RPMI7951 (cell line): ENCODE measurements around the gene GPRASP2. TPM values are rescaled to one million over a fixed set of nuclear protein-coding genes. Genes with fewer than 3 reads are reported as not detected.
"Not testable (repeated sequence)": the region's sequence is repeated elsewhere in the genome, so short reads cannot be mapped to it uniquely, and the experiment has no call there.

Experiments
- DNase-seq: peaks from one replicate; pipeline ENCODE4 v3.0.0-alpha.2; 2012; ENCODE audit warnings: low read depth
- total RNA-seq: library from RNA; depleted of rRNA; stranded (reverse); fragments of >200 nt; shearing (Covaris generic); gene quantifications from 2 replicates; pipeline ENCODE4 v1.2.3, GENCODE V29; 2014; rRNA removed

Gene GPRASP2
- total RNA-seq, result 6.2 and 6.6 TPM in 2 replicates

- peak; percentile 28 for DNase-seq
Observed at GRCh38 chrX:102712216-102712966, at the start of gene GPRASP2. TSS of gene GPRASP2 (plus strand) at chrX:102712448. CDS start at chrX:102714870, 2,422 bp downstream.

- not testable (repeated sequence) for DNase-seq
Observed at GRCh38 chrX:102663820-102664219, 48.4 kb upstream of the GPRASP2 start.

- not testable (repeated sequence) for DNase-seq
Observed at GRCh38 chrX:102667034-102667433, 45.2 kb upstream of the GPRASP2 start.

GRCh38 chrX:102669526-102669925 lies 42.7 kb upstream of the GPRASP2 start:
- no peak for DNase-seq

- DNase-seq, result no peak
Observed at GRCh38 chrX:102672856-102673255, 39.4 kb upstream of the GPRASP2 start.

GRCh38 chrX:102677479-102677878 lies 34.8 kb upstream of the GPRASP2 start:
- not testable (repeated sequence) for DNase-seq

- no peak for DNase-seq
Observed at GRCh38 chrX:102684772-102685520, 27.3 kb upstream of the GPRASP2 start.

- DNase-seq, result no peak
Observed at GRCh38 chrX:102694749-102695148, 17.5 kb upstream of the GPRASP2 start.

GRCh38 chrX:102696306-102696705 lies 15.9 kb upstream of the GPRASP2 start:
- no peak for DNase-seq

- no peak for DNase-seq
Observed at GRCh38 chrX:102697494-102697893, 14.8 kb upstream of the GPRASP2 start.

GRCh38 chrX:102708900-102709299 lies 3.3 kb upstream of the GPRASP2 start:
- DNase-seq, result no peak

GRCh38 chrX:102711872-102712215 lies 404 bp upstream of the GPRASP2 start:
- DNase-seq, result no peak

GRCh38 chrX:102712981-102713625 lies 855 bp downstream of the GPRASP2 start:
- peak; percentile 37 for DNase-seq

GRCh38 chrX:102714994-102715393 lies 2.7 kb downstream of the GPRASP2 start:
- no peak for DNase-seq

- no peak for DNase-seq
Observed at GRCh38 chrX:102715967-102716366, 3.7 kb downstream of the GPRASP2 start.

GRCh38 chrX:102720237-102721168 lies 8.3 kb downstream of the GPRASP2 start, which contains the start of gene GPRASP3:
TSS of gene GPRASP3 (plus strand) at chrX:102720743. CDS start at chrX:102748996, 28,253 bp downstream.
- no peak for DNase-seq

GRCh38 chrX:102721169-102721506 lies 8.9 kb downstream of the GPRASP2 start:
- DNase-seq, result not testable (repeated sequence)

GRCh38 chrX:102723456-102723855 lies 11.2 kb downstream of the GPRASP2 start:
- no peak for DNase-seq

GRCh38 chrX:102727761-102728160 lies 15.5 kb downstream of the GPRASP2 start:
- DNase-seq, result no peak

GRCh38 chrX:102728646-102729045 lies 16.4 kb downstream of the GPRASP2 start:
- no peak for DNase-seq

- peak; percentile 8 for DNase-seq
Observed at GRCh38 chrX:102739657-102740056, 27.4 kb downstream of the GPRASP2 start.
